ENCODE results near the gene MX2.

DNA sequence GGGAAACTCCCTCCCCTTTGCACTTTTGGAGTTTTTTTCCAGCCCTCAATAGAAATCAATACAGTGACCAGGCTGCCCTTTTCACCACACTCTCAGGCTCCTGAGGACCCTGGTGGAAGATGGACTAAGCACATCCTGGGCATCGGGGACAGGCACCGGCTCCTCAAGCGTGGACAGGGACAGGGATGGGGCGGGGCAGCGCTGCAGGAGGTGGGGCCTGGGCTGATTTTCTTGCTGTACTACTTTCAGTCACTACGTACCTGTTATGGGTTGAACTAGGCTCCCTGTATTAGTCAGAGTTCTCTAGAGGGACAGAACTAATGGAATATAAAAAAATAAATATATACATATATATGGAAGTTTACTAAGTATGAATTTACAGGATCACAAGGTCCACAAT is 2.5 kb downstream of the MX2 start:
- TF ChIP-seq, protein P1, sequence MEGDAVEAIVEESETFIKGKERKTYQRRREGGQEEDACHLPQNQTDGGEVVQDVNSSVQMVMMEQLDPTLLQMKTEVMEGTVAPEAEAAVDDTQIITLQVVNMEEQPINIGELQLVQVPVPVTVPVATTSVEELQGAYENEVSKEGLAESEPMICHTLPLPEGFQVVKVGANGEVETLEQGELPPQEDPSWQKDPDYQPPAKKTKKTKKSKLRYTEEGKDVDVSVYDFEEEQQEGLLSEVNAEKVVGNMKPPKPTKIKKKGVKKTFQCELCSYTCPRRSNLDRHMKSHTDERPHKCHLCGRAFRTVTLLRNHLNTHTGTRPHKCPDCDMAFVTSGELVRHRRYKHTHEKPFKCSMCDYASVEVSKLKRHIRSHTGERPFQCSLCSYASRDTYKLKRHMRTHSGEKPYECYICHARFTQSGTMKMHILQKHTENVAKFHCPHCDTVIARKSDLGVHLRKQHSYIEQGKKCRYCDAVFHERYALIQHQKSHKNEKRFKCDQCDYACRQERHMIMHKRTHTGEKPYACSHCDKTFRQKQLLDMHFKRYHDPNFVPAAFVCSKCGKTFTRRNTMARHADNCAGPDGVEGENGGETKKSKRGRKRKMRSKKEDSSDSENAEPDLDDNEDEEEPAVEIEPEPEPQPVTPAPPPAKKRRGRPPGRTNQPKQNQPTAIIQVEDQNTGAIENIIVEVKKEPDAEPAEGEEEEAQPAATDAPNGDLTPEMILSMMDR (IDR thresholded peaks at IDR 0.05) = no peak
- TF ChIP-seq POLR2A (IDR thresholded peaks at IDR 0.05) = no peak
- peak; percentile 30 for TF ChIP-seq POLR2AphosphoS5 (IDR thresholded peaks at IDR 0.05)
